HepG2 (cell line): ENCODE results near the gene TLE7. TPM values are rescaled to one million over a fixed set of nuclear protein-coding genes. Genes with fewer than 3 reads are reported as not detected.

Source experiments
- ARID5B ChIP-seq: IDR thresholded peaks from 2 replicates; pipeline ENCODE4 v1.4.0; 2020; ENCODE audit warnings: mild to moderate bottlenecking, missing genetic modification reagents
- FOSL2 ChIP-seq: sonication (generic); formaldehyde crosslinking; IDR thresholded peaks from 2 replicates; pipeline ENCODE4 v1.4.0; 2020; ENCODE audit warnings: missing genetic modification reagents
- FOXC1 ChIP-seq: sonication (generic); formaldehyde crosslinking; IDR thresholded peaks from 2 replicates; pipeline ENCODE4 v1.8.0; 2022; ENCODE audit warnings: mild to moderate bottlenecking, missing genetic modification reagents, borderline replicate concordance
- IRF2 ChIP-seq: IDR thresholded peaks from 2 replicates; pipeline ENCODE4 v1.6.1; 2018; ENCODE audit warnings: missing genetic modification reagents, missing compliant biosample characterization
- LCORL ChIP-seq, 2 experiments: fragments of 450-650 bp in 1 of 2; sonication (generic) in 1 of 2; formaldehyde crosslinking in 1 of 2; IDR thresholded peaks; 2 replicates each; pipeline versions ENCODE4 v1.5.0 to v1.6.1; 2017 to 2020; ENCODE audit warnings: antibody characterized with exemption in 1 of 2, missing genetic modification reagents in 1 of 2
- MAF1 ChIP-seq: sonication (generic); formaldehyde crosslinking; IDR thresholded peaks from 2 replicates; pipeline ENCODE4 v1.5.0; 2020; ENCODE audit warnings: missing genetic modification reagents, borderline replicate concordance
- MED13 ChIP-seq: sonication (generic); formaldehyde crosslinking; IDR thresholded peaks from 2 replicates; pipeline ENCODE4 v1.5.0; 2020; ENCODE audit warnings: missing genetic modification reagents
- MTA3 ChIP-seq: sonication (generic); formaldehyde crosslinking; IDR thresholded peaks from 2 replicates; pipeline ENCODE4 v1.4.0; 2020; ENCODE audit warnings: missing genetic modification reagents
- MXI1 ChIP-seq: IDR thresholded peaks from 3 replicates; pipeline ENCODE4 v1.6.1; 2012; ENCODE audit warnings: low read depth, low read length, inconsistent platforms, borderline replicate concordance
- MZF1 ChIP-seq: sonication (generic); formaldehyde crosslinking; IDR thresholded peaks from 2 replicates; pipeline ENCODE4 v1.8.1; 2023; ENCODE audit warnings: mild to moderate bottlenecking, missing genetic modification reagents, borderline replicate concordance
- PAXIP1 ChIP-seq: sonication (generic); formaldehyde crosslinking; conservative IDR thresholded peaks from 2 replicates; pipeline ENCODE4 v1.4.0; 2020; ENCODE audit warnings: mild to moderate bottlenecking, missing genetic modification reagents, moderate library complexity
- REXO4 ChIP-seq: sonication (generic); formaldehyde crosslinking; IDR thresholded peaks from 2 replicates; pipeline ENCODE4 v1.8.0; 2022; ENCODE audit warnings: missing genetic modification reagents, mild to moderate bottlenecking, borderline replicate concordance
- RNF2 ChIP-seq: fragments of 450-650 bp; conservative IDR thresholded peaks from 2 replicates; pipeline ENCODE4 v1.6.1; 2016; ENCODE audit warnings: low read depth
- ZBTB33 ChIP-seq: sonication (generic); formaldehyde crosslinking; IDR thresholded peaks from 2 replicates; pipeline ENCODE4 v1.4.0; 2020; ENCODE audit warnings: missing genetic modification reagents
- ZFP37 ChIP-seq: sonication (generic); formaldehyde crosslinking; IDR thresholded peaks from 2 replicates; pipeline ENCODE4 v1.4.0; 2020; ENCODE audit warnings: missing genetic modification reagents, borderline replicate concordance
- ZNF282 ChIP-seq: fragments of 450-650 bp; IDR thresholded peaks from 2 replicates; pipeline ENCODE4 v1.6.1; 2018; ENCODE audit not compliant: partially characterized antibody
- ZNF530 ChIP-seq: sonication (generic); formaldehyde crosslinking; IDR thresholded peaks from 2 replicates; pipeline ENCODE4 v1.5.0; 2020; ENCODE audit warnings: low read depth, mild to moderate bottlenecking, missing genetic modification reagents
- ZNF550 ChIP-seq: sonication (generic); formaldehyde crosslinking; IDR thresholded peaks from 2 replicates; pipeline ENCODE4 v1.4.0; 2020; ENCODE audit warnings: mild to moderate bottlenecking, missing genetic modification reagents, borderline replicate concordance
- ZNF577 ChIP-seq: sonication (generic); formaldehyde crosslinking; IDR thresholded peaks from 2 replicates; pipeline ENCODE4 v1.4.0; 2020; ENCODE audit warnings: mild to moderate bottlenecking, low read depth, missing genetic modification reagents, borderline replicate concordance
- ZNF678 ChIP-seq: sonication (generic); formaldehyde crosslinking; IDR thresholded peaks from 2 replicates; pipeline ENCODE4 v1.4.0; 2020; ENCODE audit warnings: mild to moderate bottlenecking, missing genetic modification reagents
- polyA plus RNA-seq, 8 experiments: library from polyadenylated mRNA; depleted of rRNA in 3 of 8; stranded (reverse) in 7 of 8; unstranded in 1 of 8; fragments of >200 nt; fragmentation: Illumina TruSeq in 4 of 8; extraction: Trizol in 4 of 8; gene quantifications; 2 replicates each; pipeline versions ENCODE4 v1.2.1 to v1.2.3, GENCODE V29; 2011 to 2016; ENCODE audit warnings: low read depth in 4 of 8, missing spikeins in 1 of 8, mixed read lengths in 1 of 8; ENCODE audit not compliant: insufficient read depth in 1 of 8
- total RNA-seq, 5 experiments: library from RNA; depleted of rRNA; stranded (reverse); fragments of >200 nt; fragmentation: Illumina TruSeq; extraction: Trizol; gene quantifications; 2 replicates each; pipeline ENCODE4 v1.2.3, GENCODE V29; 2016; ENCODE audit warnings: low read depth in 1 of 5

Gene TLE7
- total and polyA plus RNA-seq, 2 of the 13 experiments (the other 11 are each of a cell fraction or from before 2014, with no cell fraction given), result not detected

GRCh38 chr16:71426069-71426879 lies 15.6 kb downstream of the TLE7 start (continued):
- TF ChIP-seq FOXC1 (CRISPR knock-in tag), result peak; percentile 59; the same call in 1 of the 2 replicates
- TF ChIP-seq ZBTB33 (CRISPR knock-in tag), result peak; percentile 77
- no peak for TF ChIP-seq ZNF577 (CRISPR knock-in tag)
- TF ChIP-seq MTA3 (CRISPR knock-in tag), result no peak
- peak; percentile 85 for TF ChIP-seq ZNF678 (CRISPR knock-in tag)
- TF ChIP-seq FOSL2 (CRISPR knock-in tag), result peak; percentile 83
- TF ChIP-seq ARID5B (CRISPR knock-in tag), result peak; percentile 92
- TF ChIP-seq ZFP37 (CRISPR knock-in tag), result no peak
- peak; percentile 84; the same call in 1 of the 2 replicates for TF ChIP-seq MED13 (CRISPR knock-in tag)
- 0 out of 2 replicates have a peak, but pooled peaks have one; percentile 47 for TF ChIP-seq ZNF550
- peak; percentile 100 for TF ChIP-seq MAF1
- 0 out of 3 replicates have a peak, but pooled peaks have one; percentile 70 for TF ChIP-seq MXI1
- TF ChIP-seq ZNF282, result no peak
- TF ChIP-seq PAXIP1 (CRISPR knock-in tag), result peak; percentile 84
- no peak; the same call in none of the 2 replicates for TF ChIP-seq LCORL (IDR thresholded peaks at IDR 0.05)
- TF ChIP-seq LCORL (CRISPR knock-in tag; IDR thresholded peaks at IDR 0.05), result peak; percentile 92
- TF ChIP-seq MZF1 (CRISPR knock-in tag), result no peak
- no peak for TF ChIP-seq ZNF530
- peak; percentile 95 for TF ChIP-seq IRF2 (CRISPR knock-in tag)
- no peak; the same call in 1 of the 2 replicates for TF ChIP-seq RNF2
- TF ChIP-seq REXO4 (CRISPR knock-in tag), result no peak
